Endometrial microvascular endothelial cells (primary cell): ENCODE measurements around the gene ART3. TPM values are rescaled to one million over a fixed set of nuclear protein-coding genes. Genes with fewer than 3 reads are reported as not detected.

ENCODE experiments used
- in situ Hi-C: cut with HindIII; loops from 2 replicates; pipeline ENCODE4 v1.10.0; 2017; ENCODE audit warnings: low sequenced_read_pairs, low pct_unique_long_range_greater_than_20kb; ENCODE audit errors: inconsistent ontology term
- total RNA-seq: library from RNA; depleted of rRNA; stranded (reverse); fragments of >200 nt; gene quantifications from one replicate; pipeline ENCODE4 v1.2.3, GENCODE V29; 2015; ENCODE audit errors: inconsistent ontology term

Gene ART3
- total RNA-seq, 1 donor from 2014 or later, result not detected

GRCh38 chr4:76061982-76062381 lies 12.5 kb upstream of the ART3 start:
- in situ Hi-C loops, result no loop called here

- in situ Hi-C loops, result no loop called here
Observed at GRCh38 chr4:76066546-76066945, 8.0 kb upstream of the ART3 start.

- in situ Hi-C loops, result no loop called here
Observed at GRCh38 chr4:76067652-76068286, 6.7 kb upstream of the ART3 start.

GRCh38 chr4:76072760-76073159 lies 1.7 kb upstream of the ART3 start:
- in situ Hi-C loops, result no loop called here

- in situ Hi-C loops, result no loop called here
Observed at GRCh38 chr4:76074993-76075600, 588 bp downstream of the ART3 start.

GRCh38 chr4:76078033-76078613 lies 3.6 kb downstream of the ART3 start:
- in situ Hi-C loops, result no loop called here

- in situ Hi-C loops, result no loop called here
Observed at GRCh38 chr4:76083386-76083988, 9.0 kb downstream of the ART3 start.

- in situ Hi-C loops, result no loop called here
Observed at GRCh38 chr4:76084542-76084941, 10.0 kb downstream of the ART3 start.

- in situ Hi-C loops, result no loop called here
Observed at GRCh38 chr4:76087007-76087769, 12.7 kb downstream of the ART3 start.

- in situ Hi-C loops, result no loop called here
Observed at GRCh38 chr4:76088719-76089118, 14.2 kb downstream of the ART3 start.

- in situ Hi-C loops, result no loop called here
Observed at GRCh38 chr4:76090241-76090691, 15.8 kb downstream of the ART3 start.

GRCh38 chr4:76091052-76091451 lies 16.5 kb downstream of the ART3 start:
- in situ Hi-C loops, result no loop called here

GRCh38 chr4:76095568-76095967 lies 21.1 kb downstream of the ART3 start:
- in situ Hi-C loops, result no loop called here

GRCh38 chr4:76096076-76096475 lies 21.6 kb downstream of the ART3 start:
- in situ Hi-C loops, result no loop called here

GRCh38 chr4:76105652-76106051 lies 31.1 kb downstream of the ART3 start:
- in situ Hi-C loops, result no loop called here

GRCh38 chr4:76106442-76106841 lies 31.9 kb downstream of the ART3 start:
- in situ Hi-C loops, result no loop called here

- in situ Hi-C loops, result no loop called here
Observed at GRCh38 chr4:76108467-76109181, 34.1 kb downstream of the ART3 start.

GRCh38 chr4:76116821-76117220 lies 42.3 kb downstream of the ART3 start:
- in situ Hi-C loops, result no loop called here

GRCh38 chr4:76117536-76117935 lies 43.0 kb downstream of the ART3 start:
- in situ Hi-C loops, result no loop called here
